ENCODE measurements around the gene PTPRT.

DNA sequence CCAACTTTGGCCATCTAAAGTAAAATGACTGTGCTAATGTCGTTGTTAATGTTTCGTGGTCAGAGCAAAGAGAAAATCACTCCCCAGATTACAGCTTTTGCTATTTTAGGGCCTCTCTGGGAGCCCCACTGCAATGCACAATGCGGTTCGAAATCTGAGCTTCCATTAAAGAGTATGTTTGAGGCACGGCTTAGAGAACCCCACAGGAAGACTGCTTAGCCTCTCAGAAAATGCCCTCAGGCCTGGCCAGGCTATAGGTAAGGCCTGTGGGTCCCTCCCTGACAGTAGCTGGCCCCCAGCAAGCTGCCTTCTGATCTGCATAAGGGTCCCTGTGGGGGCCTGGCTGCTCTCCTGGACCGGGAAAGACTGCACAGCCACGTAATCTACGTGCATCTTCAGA is 274.6 kb downstream of the PTPRT start:
- no peak for TF ChIP-seq MAX (IDR thresholded peaks at IDR 0.05)
- no peak for TF ChIP-seq TAF1 (IDR thresholded peaks at IDR 0.05; ENCODE audit: low read depth)
- no peak for TF ChIP-seq RAD21 (IDR thresholded peaks at IDR 0.05; ENCODE audit: low read depth)

Data from Ishikawa (cell line).